Small intestine (tissue), 7 donors: ENCODE measurements around the gene ARHGAP24. TPM values are rescaled to one million over a fixed set of nuclear protein-coding genes. Genes with fewer than 3 reads are reported as not detected.

Experiments
- DNase-seq, 2 donors: peaks; one replicate each; pipeline versions ENCODE4 v3.0.0 to v3.0.0-alpha.2; 2013
- FAIRE-seq: peaks from 2 replicates; lab custom pipeline; 2012; peaks lifted over from hg19 to GRCh38; lab: Jason Lieb, UNC
- H3K27ac ChIP-seq, 3 donors: one replicate each; pipeline ENCODE4 v1.5.1; 2013; ENCODE audit warnings: low read length in 2 of 3, mild to moderate bottlenecking in 2 of 3, control low read depth in 1 of 3, inconsistent platforms in 1 of 3, low read depth in 1 of 3, moderate library complexity in 1 of 3
- H3K27me3 ChIP-seq, 3 donors: one replicate each; pipeline ENCODE4 v1.6.1; 2013; ENCODE audit warnings: low read length in 3 of 3, inconsistent platforms in 1 of 3; ENCODE audit not compliant: control insufficient read depth in 3 of 3, insufficient read depth in 3 of 3
- H3K36me3 ChIP-seq, 3 donors: one replicate each; pipeline ENCODE4 v1.6.1; 2013; ENCODE audit warnings: low read length in 3 of 3, inconsistent platforms in 1 of 3, low read depth in 1 of 3, mild to moderate bottlenecking in 1 of 3, moderate library complexity in 1 of 3; ENCODE audit not compliant: control insufficient read depth in 3 of 3, insufficient read depth in 2 of 3
- H3K4me1 ChIP-seq, 3 donors: one replicate each; pipeline ENCODE4 v1.6.1; 2013; ENCODE audit warnings: low read length in 2 of 3, inconsistent platforms in 1 of 3, low read depth in 1 of 3, mild to moderate bottlenecking in 1 of 3, moderate library complexity in 1 of 3; ENCODE audit not compliant: control insufficient read depth in 3 of 3, insufficient read depth in 2 of 3
- H3K4me3 ChIP-seq, 3 donors: one replicate each; pipeline ENCODE4 v1.5.1; 2013; ENCODE audit warnings: low read length in 3 of 3, control low read depth in 1 of 3, inconsistent platforms in 1 of 3, low read depth in 1 of 3, mild to moderate bottlenecking in 1 of 3, moderate library complexity in 1 of 3
- H3K9me3 ChIP-seq, 2 donors: one replicate each; pipeline ENCODE4 v1.6.1; 2013; ENCODE audit warnings: low read depth in 1 of 2, low read length in 1 of 2; ENCODE audit not compliant: control insufficient read depth in 2 of 2, insufficient read depth in 1 of 2
- WGBS, 3 donors: extraction: QIAGEN DNeasy Blood & Tissue Kit; methylation state at CpG; one replicate each; pipeline ENCODE4 v1.1.7; 2013; 5-methylcytosine and 5-hydroxymethylcytosine counted together
- polyA plus RNA-seq, 4 donors: library from polyadenylated mRNA; stranded (reverse) in 3 of 4; unstranded in 1 of 4; fragments of 200-250 nt in 3 of 4; fragments of 120-200 nt in 1 of 4; gene quantifications; one replicate each; pipeline versions ENCODE4 v1.2.1 to v1.2.3, GENCODE V29; 2013
- donor health status: healthy with polysubstance abuse.
- donor health status: control.
- donor health status: control.
- donor health status: Bipolar disorder and iron deficiency.
- donor health status: healthy.

ARHGAP24 gene
- polyA plus RNA-seq, 4 donors, result 1.1 to 4.0 (median 3.8) TPM

- H3K27me3 ChIP-seq, result no peaks in the 10 kb centered on the region
- FAIRE-seq (no peak), DNase-seq (no peak)
- H3K36me3 ChIP-seq, result no peaks in the 10 kb centered on the region
- peak overlapping the region in 2 of 3 donors; percentile 20 to 57 for H3K27ac ChIP-seq
- no peaks in the 10 kb centered on the region for H3K4me1 ChIP-seq
- WGBS, 3 donors, result 48 to 88% (median 75%) methylated on average over 3 of the region's 3 CpGs
- no peaks in the 10 kb centered on the region for H3K9me3 ChIP-seq
- H3K4me3 ChIP-seq, result peak overlapping the region in 1 of 3 donors; percentile 6
Observed at GRCh38 chr4:85778632-85779131, 303.7 kb downstream of the ARHGAP24 start.

GRCh38 chr4:85779165-85779564, 304.2 kb downstream of the ARHGAP24 start:
- H3K4me3 ChIP-seq, result no peak overlapping the region
- no peaks in the 10 kb centered on the region for H3K9me3 ChIP-seq
- FAIRE-seq, result no peak
- H3K27ac ChIP-seq, result peak overlapping the region in 1 of 3 donors; percentile 48
- no peaks in the 10 kb centered on the region for H3K36me3 ChIP-seq
- no peaks in the 10 kb centered on the region for H3K27me3 ChIP-seq
- no peaks in the 10 kb centered on the region for H3K4me1 ChIP-seq
- DNase-seq, result no peak

- Histone ChIP-seq H3K27ac (peak overlapping the region in 1 of 3 donors; percentile 67), H3K36me3 (no peaks in the 10 kb centered on the region), H3K27me3 (no peaks in the 10 kb centered on the region), H3K4me1 (no peaks in the 10 kb centered on the region), H3K4me3 (no peak overlapping the region), H3K9me3 (no peaks in the 10 kb centered on the region)
- 56 to 70% (median 65%) methylated on average over 3 of the region's 3 CpGs for WGBS, 3 donors
- FAIRE-seq, result no peak
- no peak for DNase-seq
Observed at GRCh38 chr4:85780664-85781063, 305.7 kb downstream of the ARHGAP24 start.

- Histone ChIP-seq H3K4me3 (no peak overlapping the region), H3K4me1 (peaks cover 0 to 3% (median under 1%) of the 10 kb centered on the region in 3 donors), H3K36me3 (no peaks in the 10 kb centered on the region), H3K27ac (no peak overlapping the region), H3K27me3 (no peaks in the 10 kb centered on the region), H3K9me3 (no peaks in the 10 kb centered on the region)
- DNase-seq (no peak), FAIRE-seq (no peak)
- 58 to 72% (median 62%) methylated on average over 2 of the region's 2 CpGs for WGBS, 3 donors
Observed at GRCh38 chr4:85783483-85783882, 308.5 kb downstream of the ARHGAP24 start.

GRCh38 chr4:85783900-85784299, 308.9 kb downstream of the ARHGAP24 start:
- Histone ChIP-seq H3K36me3 (no peaks in the 10 kb centered on the region), H3K9me3 (no peaks in the 10 kb centered on the region), H3K27me3 (no peaks in the 10 kb centered on the region), H3K27ac (peak overlapping the region in 1 of 3 donors; percentile 23), H3K4me1 (peaks cover 0 to 5% (median 3%) of the 10 kb centered on the region in 3 donors), H3K4me3 (no peak overlapping the region)
- FAIRE-seq (no peak), DNase-seq (no peak)
- 64 to 69% (median 67%) methylated on average over 1 of the region's 1 CpG for WGBS, 3 donors

GRCh38 chr4:85784348-85784747, 309.4 kb downstream of the ARHGAP24 start:
- WGBS, 3 donors, result 79 to 94% (median 85%) methylated on average over 3 of the region's 3 CpGs
- Histone ChIP-seq H3K4me1 (peaks cover 0 to 5% (median 3%) of the 10 kb centered on the region in 3 donors), H3K9me3 (no peaks in the 10 kb centered on the region), H3K4me3 (no peak overlapping the region), H3K27ac (peak overlapping the region in 1 of 3 donors; percentile 23), H3K36me3 (no peaks in the 10 kb centered on the region), H3K27me3 (no peaks in the 10 kb centered on the region)
- FAIRE-seq (no peak), DNase-seq (no peak)

- no peak overlapping the region for H3K4me3 ChIP-seq
- FAIRE-seq (no peak), DNase-seq (no peak)
- H3K9me3 ChIP-seq, result no peaks in the 10 kb centered on the region
- no peaks in the 10 kb centered on the region for H3K36me3 ChIP-seq
- 82 to 90% (median 86%) methylated on average over 1 of the region's 1 CpG for WGBS, 3 donors
- peaks cover 0 to 5% (median 3%) of the 10 kb centered on the region in 3 donors for H3K4me1 ChIP-seq
- no peaks in the 10 kb centered on the region for H3K27me3 ChIP-seq
- H3K27ac ChIP-seq, result no peak overlapping the region
Observed at GRCh38 chr4:85784947-85785346, 310.0 kb downstream of the ARHGAP24 start.

GRCh38 chr4:85787133-85787532, 312.2 kb downstream of the ARHGAP24 start:
- DNase-seq (no peak), FAIRE-seq (no peak)
- Histone ChIP-seq H3K27ac (peak overlapping the region in 1 of 3 donors; percentile 43), H3K36me3 (no peaks in the 10 kb centered on the region), H3K4me1 (peaks cover 0 to 5% (median 3%) of the 10 kb centered on the region in 3 donors), H3K4me3 (no peak overlapping the region), H3K27me3 (no peaks in the 10 kb centered on the region), H3K9me3 (no peaks in the 10 kb centered on the region)
- 78 to 81% (median 79%) methylated on average over 3 of the region's 3 CpGs for WGBS, 3 donors

- Histone ChIP-seq H3K4me1 (peaks cover 0 to 5% (median 3%) of the 10 kb centered on the region in 3 donors), H3K9me3 (no peaks in the 10 kb centered on the region), H3K27me3 (no peaks in the 10 kb centered on the region), H3K36me3 (no peaks in the 10 kb centered on the region), H3K4me3 (no peak overlapping the region), H3K27ac (no peak overlapping the region)
- 33 to 54% (median 38%) methylated on average over 2 of the region's 2 CpGs for WGBS, 3 donors
- FAIRE-seq (no peak), DNase-seq (no peak)
Observed at GRCh38 chr4:85788604-85789003, 313.7 kb downstream of the ARHGAP24 start.
